PC-9 (cell line): ENCODE data around the gene FOXK1. TPM values are rescaled to one million over a fixed set of nuclear protein-coding genes. Genes with fewer than 3 reads are reported as not detected.

Experiments used
- BruUV-seq: library from RNA; stranded (reverse); fragments of 400-500 nt; replicated peaks from 2 replicates; lab custom pipeline; 2021; lab: Mats Ljungman, UMichigan
- CTCF ChIA-PET: fragments of 300-600 bp; sonication (Branson Sonifier 250); formaldehyde crosslinking; loops from one replicate; lab custom pipeline; 2022; ENCODE audit warnings: antibody characterized with exemption; lab: Charles Lee
- POLR2A ChIA-PET: fragments of 300-600 bp; sonication (Branson Sonifier 250); formaldehyde crosslinking; loops from one replicate; lab custom pipeline; 2022; ENCODE audit warnings: antibody characterized with exemption; ENCODE audit not compliant: unreplicated experiment; lab: Charles Lee
- DNase-seq, 2 experiments: peaks; one replicate each; pipeline versions ENCODE4 v3.0.0 to v3.0.0-alpha.2; 2015 to 2022; ENCODE audit warnings: mixed read lengths in 1 of 2
- H2AFZ ChIP-seq: fragments of 200-600 bp; sonication (generic); 2 replicates; pipeline ENCODE4 v1.8.1; 2017; ENCODE audit warnings: antibody characterized with exemption
- H3F3A ChIP-seq: fragments of 200-600 bp; sonication (generic); 2 replicates; pipeline ENCODE4 v1.8.1; 2017; ENCODE audit warnings: antibody characterized with exemption, mild to moderate bottlenecking, low read depth; ENCODE audit not compliant: insufficient read depth
- H3K27ac ChIP-seq: fragments of 200-600 bp; sonication (generic); 2 replicates; pipeline ENCODE4 v1.6.1; 2016; ENCODE audit warnings: mixed run types
- H3K27me3 ChIP-seq: fragments of 200-600 bp; sonication (generic); 2 replicates; pipeline ENCODE4 v1.6.1; 2016; ENCODE audit warnings: low read depth, mixed run types; ENCODE audit not compliant: insufficient read depth
- H3K36me3 ChIP-seq: fragments of 200-600 bp; sonication (generic); 2 replicates; pipeline ENCODE4 v1.6.1; 2016; ENCODE audit warnings: low read depth, mixed run types
- H3K4me1 ChIP-seq: fragments of 200-600 bp; sonication (generic); replicated peaks from 2 replicates; pipeline ENCODE4 v1.6.1; 2016; ENCODE audit warnings: mixed run types; ENCODE audit not compliant: insufficient read depth
- H3K4me2 ChIP-seq: fragments of 200-600 bp; sonication (generic); 2 replicates; pipeline ENCODE4 v1.6.1; 2017; ENCODE audit warnings: mixed run types
- H3K4me3 ChIP-seq: fragments of 200-600 bp; sonication (generic); 2 replicates; pipeline ENCODE4 v1.6.1; 2016; ENCODE audit warnings: mixed run types
- H3K79me2 ChIP-seq: fragments of 200-600 bp; sonication (generic); 2 replicates; pipeline ENCODE4 v1.6.1; 2017; ENCODE audit warnings: low read depth, mixed run types
- H3K9me2 ChIP-seq: fragments of 200-600 bp; sonication (generic); 2 replicates; pipeline ENCODE4 v1.8.1; 2017; ENCODE audit warnings: mild to moderate bottlenecking; ENCODE audit not compliant: insufficient read depth
- H3K9me3 ChIP-seq: fragments of 200-600 bp; sonication (generic); 2 replicates; pipeline ENCODE4 v1.8.1; 2016; ENCODE audit warnings: low read depth; ENCODE audit not compliant: insufficient read depth
- H4K20me1 ChIP-seq: fragments of 200-600 bp; sonication (generic); 2 replicates; pipeline ENCODE4 v1.8.1; 2017; ENCODE audit not compliant: insufficient read depth
- CTCF ChIP-seq: fragments of 200-600 bp; sonication (generic); conservative IDR thresholded peaks from 2 replicates; pipeline ENCODE4 v1.6.1; 2017; ENCODE audit warnings: mixed run types, antibody characterized with exemption, mild to moderate bottlenecking, moderate library complexity
- EZH2 ChIP-seq: fragments of 200-600 bp; sonication (generic); IDR thresholded peaks from 2 replicates; pipeline ENCODE4 v1.8.0; 2017; ENCODE audit warnings: antibody characterized with exemption, low read depth
- intact Hi-C: fragments of 100-400 bp; cut with micrococcal nuclease; formaldehyde crosslinking; loops from one replicate; pipeline ENCODE4 v1.10.0; 2022; ENCODE audit not compliant: unreplicated experiment
- total RNA-seq: library from RNA; stranded (reverse); gene quantifications from 2 replicates; pipeline ENCODE4 v1.2.3, GENCODE V29; 2021

FOXK1 gene
- total RNA-seq, 1 experiment from 2014 or later: 68.1 TPM

- Histone ChIP-seq H3K4me1 (no peaks in the 10 kb centered on the region), H4K20me1 (peaks cover 13% of the 10 kb centered on the region), H3K27me3 (no peaks in the 10 kb centered on the region), H3K4me3 (no peak overlapping the region), H3K79me2 (no peaks in the 10 kb centered on the region), H3K27ac (no peak overlapping the region), H3K9me3 (no peaks in the 10 kb centered on the region), H3K9me2 (no peaks in the 10 kb centered on the region), H3K36me3 (no peaks in the 10 kb centered on the region), H3K4me2 (no peak overlapping the region), H3F3A (peaks cover 17% of the 10 kb centered on the region; the same call in 1 of the 2 replicates), H2AFZ (no peak overlapping the region)
- intact Hi-C loops: no loop called here
- ChIA-PET CTCF (interaction anchor here (0.7 kb wide), 1 partner anchor 45 kb away, joined by 3 read pairs; no protein-coding TSS in a partner anchor), POLR2A (no interaction called here)
- no TSS peak for BruUV-seq
- DNase-seq: no peak
- TF ChIP-seq CTCF (no peak), EZH2 (no peak)
Observed at GRCh38 chr7:4768597-4769569, 86.8 kb downstream of the FOXK1 start.

- H3K4me1 ChIP-seq: peaks cover 7% of the 10 kb centered on the region; the same call in 1 of the 2 replicates
- no peak for TF ChIP-seq EZH2
- TF ChIP-seq CTCF: no peak
- no peaks in the 10 kb centered on the region for H3K27me3 ChIP-seq
- no peaks in the 10 kb centered on the region for H3K79me2 ChIP-seq
- H3K36me3 ChIP-seq: no peaks in the 10 kb centered on the region
- no peak for DNase-seq
- intact Hi-C loops: loop anchor here (10.0 kb wide), 1 partner anchor 405 kb away; no protein-coding TSS in a partner anchor
- H3K27ac ChIP-seq: no peak overlapping the region
- peaks cover 20% of the 10 kb centered on the region; the same call in 1 of the 2 replicates for H3F3A ChIP-seq
- H4K20me1 ChIP-seq: peaks cover 10% of the 10 kb centered on the region
- H3K9me3 ChIP-seq: no peaks in the 10 kb centered on the region
- CTCF ChIA-PET: interaction anchor here (0.7 kb wide), 1 partner anchor 45 kb away, joined by 3 read pairs; no protein-coding TSS in a partner anchor
- POLR2A ChIA-PET: no interaction called here
- BruUV-seq: no TSS peak
- no peak overlapping the region for H3K4me3 ChIP-seq
- no peaks in the 10 kb centered on the region for H3K9me2 ChIP-seq
- no peak overlapping the region for H2AFZ ChIP-seq
- no peak overlapping the region for H3K4me2 ChIP-seq
Observed at GRCh38 chr7:4769761-4770160, 87.7 kb downstream of the FOXK1 start.

GRCh38 chr7:4770886-4771285 is 88.8 kb downstream of the FOXK1 start:
- ChIA-PET POLR2A (no interaction called here), CTCF (no interaction called here)
- peaks cover 20% of the 10 kb centered on the region; the same call in 1 of the 2 replicates for H3F3A ChIP-seq
- H3K79me2 ChIP-seq: peaks cover 3% of the 10 kb centered on the region
- H3K27me3 ChIP-seq: no peaks in the 10 kb centered on the region
- no peak overlapping the region for H3K4me3 ChIP-seq
- TF ChIP-seq CTCF (no peak), EZH2 (no peak)
- no peak overlapping the region for H2AFZ ChIP-seq
- H3K9me2 ChIP-seq: no peaks in the 10 kb centered on the region
- H3K4me2 ChIP-seq: no peak overlapping the region
- peaks cover 5% of the 10 kb centered on the region for H4K20me1 ChIP-seq
- no peaks in the 10 kb centered on the region for H3K9me3 ChIP-seq
- H3K4me1 ChIP-seq: peaks cover 7% of the 10 kb centered on the region; the same call in 1 of the 2 replicates
- DNase-seq: no peak
- BruUV-seq: no TSS peak
- H3K36me3 ChIP-seq: no peaks in the 10 kb centered on the region
- intact Hi-C loops: loop anchor here (10.0 kb wide), 1 partner anchor 404 kb away; no protein-coding TSS in a partner anchor
- no peak overlapping the region for H3K27ac ChIP-seq
